Measurements from ENCODE around the gene TPSG1.
"Not testable (repeated sequence)": the region's sequence is repeated elsewhere in the genome, so short reads cannot be mapped to it uniquely, and the experiment has no call there.

The TPSG1 gene

GRCh38 chr16:1225051-1225451 is at the start of gene TPSG1:
TSS of gene TPSG1 (minus strand) at chr16:1225268. CDS start at chr16:1225252, 16 bp downstream.
- H3K36me3 ChIP-seq = peaks cover 12 to 22% (median 15%) of the 10 kb centered on the region in 3 donors
- intact Hi-C loops (cut with DNase I; ENCODE audit: low total_unique reads) = no loop called here
- no peak within 1 kb of the TSS for H3K4me3 ChIP-seq
- TF ChIP-seq CTCF (IDR thresholded peaks at IDR 0.05) = no peak
- H3K9me3 ChIP-seq = no peaks in the 10 kb centered on the region
- H3K27me3 ChIP-seq = peaks cover 0 to 3% of the 10 kb centered on the region in 2 donors
- no peak for DNase-seq
- H3K4me1 ChIP-seq = peaks cover 0 to 12% (median 5%) of the 10 kb centered on the region in 4 donors
- no peak within 1 kb of the TSS for H3K27ac ChIP-seq

GRCh38 chr16:1274767-1275166 is 49.7 kb upstream of the TPSG1 start:
- no peak for TF ChIP-seq CTCF (IDR thresholded peaks at IDR 0.05)
- intact Hi-C loops (cut with DNase I; ENCODE audit: low total_unique reads) = loop anchor here (10.0 kb wide), 1 partner anchor 240 kb away; no protein-coding TSS in a partner anchor
- DNase-seq = no peak
- no peaks in the 10 kb centered on the region for H3K9me3 ChIP-seq
- H3K36me3 ChIP-seq = no peaks in the 10 kb centered on the region
- H3K4me3 ChIP-seq = no peak overlapping the region
- H3K27ac ChIP-seq = no peak overlapping the region
- H3K27me3 ChIP-seq = peaks cover 0 to 86% of the 10 kb centered on the region in 2 donors
- peaks cover 0 to 8% (median 5%) of the 10 kb centered on the region in 4 donors for H3K4me1 ChIP-seq

GRCh38 chr16:1273816-1274215 is 48.7 kb upstream of the TPSG1 start:
- Histone ChIP-seq H3K4me1 (peaks cover 0 to 8% (median 5%) of the 10 kb centered on the region in 4 donors), H3K27ac (no peak overlapping the region), H3K4me3 (no peak overlapping the region), H3K27me3 (peaks cover 0 to 79% of the 10 kb centered on the region in 2 donors), H3K9me3 (no peaks in the 10 kb centered on the region), H3K36me3 (no peaks in the 10 kb centered on the region)
- no peak for TF ChIP-seq CTCF (IDR thresholded peaks at IDR 0.05)
- intact Hi-C loops (cut with DNase I; ENCODE audit: low total_unique reads) = loop anchor here (10.0 kb wide), 1 partner anchor 239 kb away; no protein-coding TSS in a partner anchor
- no peak for DNase-seq

- Histone ChIP-seq H3K4me3 (no peak overlapping the region), H3K4me1 (peaks cover 0 to 8% (median 5%) of the 10 kb centered on the region in 4 donors), H3K36me3 (no peaks in the 10 kb centered on the region), H3K9me3 (no peaks in the 10 kb centered on the region), H3K27me3 (peaks cover 0 to 70% of the 10 kb centered on the region in 2 donors), H3K27ac (no peak overlapping the region)
- DNase-seq = no peak
- intact Hi-C loops (cut with DNase I; ENCODE audit: low total_unique reads) = loop anchor here (10.0 kb wide), 1 partner anchor 238 kb away; no protein-coding TSS in a partner anchor
- TF ChIP-seq CTCF (IDR thresholded peaks at IDR 0.05) = no peak
These were observed 47.6 kb upstream of the TPSG1 start for GRCh38 chr16:1272453-1273198.

- peak in 1 of 2 donors; percentile 68 for DNase-seq
- intact Hi-C loops (cut with DNase I; ENCODE audit: low total_unique reads) = loop anchor here (10.0 kb wide), 1 partner anchor 237 kb away; no protein-coding TSS in a partner anchor
- H3K4me1 ChIP-seq, H3K9me3 ChIP-seq, H3K27ac ChIP-seq, H3K36me3 ChIP-seq, H3K4me3 ChIP-seq: not testable (repeated sequence)
- peaks cover 0 to 63% of the 10 kb centered on the region in 2 donors for H3K27me3 ChIP-seq
These were observed 46.8 kb upstream of the TPSG1 start for GRCh38 chr16:1271724-1272413.

GRCh38 chr16:1271380-1271723 is 46.3 kb upstream of the TPSG1 start:
- Histone ChIP-seq H3K4me1 (peaks cover 0 to 8% (median 5%) of the 10 kb centered on the region in 4 donors), H3K27ac (no peak overlapping the region), H3K4me3 (no peak overlapping the region), H3K36me3 (no peaks in the 10 kb centered on the region), H3K27me3 (peaks cover 0 to 63% of the 10 kb centered on the region in 2 donors), H3K9me3 (no peaks in the 10 kb centered on the region)
- TF ChIP-seq CTCF (IDR thresholded peaks at IDR 0.05) = no peak
- intact Hi-C loops (cut with DNase I; ENCODE audit: low total_unique reads) = loop anchor here (10.0 kb wide), 1 partner anchor 237 kb away; no protein-coding TSS in a partner anchor
- DNase-seq = no peak

GRCh38 chr16:1269418-1269817 is 44.4 kb upstream of the TPSG1 start:
- H3K4me1 ChIP-seq; H3K36me3 ChIP-seq; DNase-seq; H3K9me3 ChIP-seq; H3K4me3 ChIP-seq; H3K27ac ChIP-seq; intact Hi-C loops (cut with DNase I; ENCODE audit: low total_unique reads): not testable (repeated sequence)
- H3K27me3 ChIP-seq = peaks cover 0 to 57% of the 10 kb centered on the region in 2 donors

All from tibial artery (tissue), 4 donors.